ENCODE data around the gene SLC12A4.
A peak's percentile ranks its signal among the peaks of the same experiment; 100 is the strongest.

- TF ChIP-seq POLR2A (IDR thresholded peaks at IDR 0.05) (no peak), CTCF (IDR thresholded peaks at IDR 0.05) (peak; percentile 96 to 99), POLR2AphosphoS5 (IDR thresholded peaks at IDR 0.05) (no peak), EP300 (IDR thresholded peaks at IDR 0.05) (no peak)
These were observed 25.0 kb upstream of the SLC12A4 start for GRCh38 chr16:67993207-67994039.

Data from suprapubic skin (tissue), 4 donors.